Thyroid gland (tissue), 4 donors: ENCODE results near the gene NRXN2. TPM values are rescaled to one million over a fixed set of nuclear protein-coding genes. Genes with fewer than 3 reads are reported as not detected.
A peak's percentile ranks its signal among the peaks of the same experiment; 100 is the strongest.

Experiments
- DNase-seq, 2 donors: peaks; one replicate each; pipeline ENCODE4 v3.0.0-alpha.2; 2019
- H3K27ac ChIP-seq, 3 donors: fragments of 200-600 bp; sonication (generic); 1 replicate in 2 of 3; 2 replicates in 1 of 3; pipeline ENCODE4 v1.5.1; 2016 to 2019; ENCODE audit warnings: mild to moderate bottlenecking in 1 of 3, moderate library complexity in 1 of 3
- H3K27me3 ChIP-seq: fragments of 200-600 bp; sonication (generic); one replicate; pipeline ENCODE4 v1.5.1; 2019
- H3K36me3 ChIP-seq, 2 donors: fragments of 200-600 bp; sonication (generic); one replicate each; pipeline ENCODE4 v1.5.1; 2016 to 2019
- H3K4me1 ChIP-seq, 2 donors: fragments of 200-600 bp; sonication (generic); one replicate each; pipeline ENCODE4 v1.5.1; 2017 to 2019
- H3K4me3 ChIP-seq, 3 donors: fragments of 200-600 bp; sonication (generic); replicated peaks in 1 of 3; 1 replicate in 2 of 3; 2 replicates in 1 of 3; pipeline ENCODE4 v1.5.1; 2016; ENCODE audit warnings: mild to moderate bottlenecking in 1 of 3
- H3K9me3 ChIP-seq: fragments of 200-600 bp; sonication (generic); one replicate; pipeline ENCODE4 v1.5.1; 2017
- POLR2A ChIP-seq, 2 donors: fragments of 450-650 bp; IDR thresholded peaks; one replicate each; pipeline ENCODE4 v1.6.1; 2017; ENCODE audit warnings: antibody characterized with exemption in 2 of 2, mild to moderate bottlenecking in 2 of 2, moderate library complexity in 1 of 2
- WGBS, 2 donors: methylation state at CpG; one replicate each; pipeline ENCODE4 v1.1.5; 2017; 5-methylcytosine and 5-hydroxymethylcytosine counted together
- intact Hi-C: fragments of 100-400 bp; cut with DNase I; formaldehyde crosslinking; loops from one replicate; pipeline ENCODE4 v1.15.1; 2023
- total RNA-seq, 4 donors: library from RNA; depleted of rRNA; stranded (reverse); fragments of >200 nt; gene quantifications; one replicate each; pipeline ENCODE4 v1.2.3, GENCODE V29; 2016
- TF ChIP-seq, protein P1 (sequence below), 6 experiments: fragments of 200-600 bp in 3 of 6; fragments of 450-650 bp in 3 of 6; sonication (generic) in 3 of 6; IDR thresholded peaks; one replicate each; pipeline ENCODE4 v1.5.1; 2016 to 2019; ENCODE audit warnings: antibody characterized with exemption in 6 of 6, mild to moderate bottlenecking in 2 of 6, inconsistent platforms in 1 of 6, moderate library complexity in 1 of 6

Gene NRXN2
- total RNA-seq, 4 donors from 2014 or later, result 2.0 to 12.3 (median 4.8) TPM

GRCh38 chr11:64647019-64647779 is 75.8 kb downstream of the NRXN2 start:
- 86 to 88% methylated on average over 8 to 9 of the region's 9 CpGs for WGBS, 2 donors
- DNase-seq, result no peak
- peaks cover 0 to 16% of the 10 kb centered on the region in 2 donors for H3K4me1 ChIP-seq
- no peaks in the 10 kb centered on the region for H3K36me3 ChIP-seq
- no peak overlapping the region for H3K4me3 ChIP-seq
- peaks cover 4% of the 10 kb centered on the region for H3K27me3 ChIP-seq
- TF ChIP-seq, protein P1, sequence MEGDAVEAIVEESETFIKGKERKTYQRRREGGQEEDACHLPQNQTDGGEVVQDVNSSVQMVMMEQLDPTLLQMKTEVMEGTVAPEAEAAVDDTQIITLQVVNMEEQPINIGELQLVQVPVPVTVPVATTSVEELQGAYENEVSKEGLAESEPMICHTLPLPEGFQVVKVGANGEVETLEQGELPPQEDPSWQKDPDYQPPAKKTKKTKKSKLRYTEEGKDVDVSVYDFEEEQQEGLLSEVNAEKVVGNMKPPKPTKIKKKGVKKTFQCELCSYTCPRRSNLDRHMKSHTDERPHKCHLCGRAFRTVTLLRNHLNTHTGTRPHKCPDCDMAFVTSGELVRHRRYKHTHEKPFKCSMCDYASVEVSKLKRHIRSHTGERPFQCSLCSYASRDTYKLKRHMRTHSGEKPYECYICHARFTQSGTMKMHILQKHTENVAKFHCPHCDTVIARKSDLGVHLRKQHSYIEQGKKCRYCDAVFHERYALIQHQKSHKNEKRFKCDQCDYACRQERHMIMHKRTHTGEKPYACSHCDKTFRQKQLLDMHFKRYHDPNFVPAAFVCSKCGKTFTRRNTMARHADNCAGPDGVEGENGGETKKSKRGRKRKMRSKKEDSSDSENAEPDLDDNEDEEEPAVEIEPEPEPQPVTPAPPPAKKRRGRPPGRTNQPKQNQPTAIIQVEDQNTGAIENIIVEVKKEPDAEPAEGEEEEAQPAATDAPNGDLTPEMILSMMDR (IDR thresholded peaks at IDR 0.05), result no peak
- no peak for TF ChIP-seq POLR2A (IDR thresholded peaks at IDR 0.05)
- no peaks in the 10 kb centered on the region for H3K9me3 ChIP-seq
- H3K27ac ChIP-seq, result no peak overlapping the region
- intact Hi-C loops, result no loop called here

DNA sequence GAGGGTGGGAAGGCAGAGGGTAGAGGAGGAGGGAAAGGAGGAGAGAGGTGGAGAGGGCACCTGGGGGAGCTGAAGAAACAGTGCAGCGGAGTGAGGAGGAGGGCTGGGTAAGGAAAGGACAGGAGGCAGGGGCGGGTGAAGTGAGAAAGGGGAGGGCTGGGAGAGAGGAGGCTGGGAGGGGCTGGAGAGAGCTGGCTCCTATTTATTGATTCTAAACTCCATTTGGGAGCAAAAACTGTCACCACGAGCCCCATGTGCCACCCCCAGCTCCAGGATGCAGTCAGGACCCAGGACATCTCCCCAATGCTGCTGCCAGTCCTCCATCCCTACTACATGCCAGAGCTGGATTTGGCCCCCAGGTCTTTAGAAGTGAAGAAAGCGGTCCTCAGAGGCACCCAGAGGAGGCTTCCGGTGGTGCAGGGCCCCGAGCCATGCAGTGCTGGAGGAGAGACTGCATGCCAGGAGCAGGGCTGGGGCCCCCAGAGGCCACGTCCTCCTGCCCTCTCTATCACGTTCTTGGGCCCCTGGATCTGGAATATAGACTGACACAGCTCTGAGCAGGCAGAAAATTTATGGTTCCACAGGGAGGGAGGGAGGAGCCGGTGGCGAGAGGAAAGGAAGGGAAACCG is 78.2 kb downstream of the NRXN2 start:
- TF ChIP-seq POLR2A (IDR thresholded peaks at IDR 0.05), result no peak
- TF ChIP-seq, protein P1 (IDR thresholded peaks at IDR 0.05), result peak in 2 of 6 experiments; percentile 22 to 30
- intact Hi-C loops, result no loop called here
- no peaks in the 10 kb centered on the region for H3K36me3 ChIP-seq
- no peaks in the 10 kb centered on the region for H3K9me3 ChIP-seq
- H3K27me3 ChIP-seq, result peaks cover 4% of the 10 kb centered on the region
- H3K4me1 ChIP-seq, result peaks cover 0 to 16% of the 10 kb centered on the region in 2 donors
- DNase-seq, result peak; percentile 27 to 54
- H3K27ac ChIP-seq, result no peak overlapping the region
- H3K4me3 ChIP-seq, result no peak overlapping the region
- 42 to 49% methylated on average over 10 to 11 of the region's 11 CpGs for whole genome bisulfite sequencing, 2 donors

DNA sequence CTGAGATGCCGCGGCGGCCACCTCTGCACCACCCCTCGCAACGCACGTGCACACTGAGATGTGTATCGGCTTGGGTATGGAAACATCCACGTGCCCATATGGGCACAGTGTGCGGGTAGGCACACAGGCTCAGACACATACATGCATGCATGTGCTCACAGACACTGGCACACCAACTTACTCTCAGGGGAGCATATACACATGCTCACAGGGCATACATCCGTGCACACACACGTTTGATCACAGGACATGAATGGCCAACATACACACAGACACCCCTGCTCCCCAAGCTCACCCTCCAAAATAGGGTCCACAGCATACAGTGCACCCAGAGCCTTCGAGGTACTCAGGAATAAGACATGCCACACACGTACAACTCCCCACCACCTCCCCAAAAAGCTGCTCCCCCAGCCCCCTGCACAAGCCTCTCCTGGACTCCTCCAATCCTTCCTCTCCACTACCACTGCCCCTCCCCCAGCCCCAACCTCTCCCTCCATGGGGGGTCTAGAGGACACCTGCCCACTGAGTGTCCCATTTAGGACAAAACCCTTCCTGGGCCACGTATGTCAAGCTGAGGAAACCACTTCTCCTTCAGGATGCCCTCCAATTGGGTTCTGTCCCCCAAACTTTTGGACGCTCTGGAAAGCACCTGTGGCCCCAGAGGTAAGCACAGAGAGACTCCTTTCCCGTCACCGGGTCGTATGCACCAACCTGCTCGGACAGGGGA is 78.9 kb downstream of the NRXN2 start:
- H3K36me3 ChIP-seq, result no peaks in the 10 kb centered on the region
- H3K27ac ChIP-seq, result no peak overlapping the region
- TF ChIP-seq, protein P1 (IDR thresholded peaks at IDR 0.05), result no peak
- no peak for TF ChIP-seq POLR2A (IDR thresholded peaks at IDR 0.05)
- DNase-seq, result no peak
- peaks cover 4% of the 10 kb centered on the region for H3K27me3 ChIP-seq
- no peak overlapping the region for H3K4me3 ChIP-seq
- intact Hi-C loops, result no loop called here
- WGBS, 2 donors, result 13 to 17% methylated on average over 13 to 19 of the region's 19 CpGs
- no peaks in the 10 kb centered on the region for H3K9me3 ChIP-seq
- H3K4me1 ChIP-seq, result peaks cover 0 to 16% of the 10 kb centered on the region in 2 donors

- Histone ChIP-seq H3K36me3 (no peaks in the 10 kb centered on the region), H3K27ac (no peak overlapping the region), H3K9me3 (no peaks in the 10 kb centered on the region), H3K4me3 (peak overlapping the region in 1 of 3 donors; percentile 15), H3K4me1 (peaks cover 0 to 17% of the 10 kb centered on the region in 2 donors), H3K27me3 (peaks cover 4% of the 10 kb centered on the region)
- TF ChIP-seq POLR2A (IDR thresholded peaks at IDR 0.05), result no peak
- TF ChIP-seq, protein P1 (IDR thresholded peaks at IDR 0.05), result no peak
- WGBS, 2 donors, result 1 to 2% methylated on average over 39 to 47 of the region's 53 CpGs
- DNase-seq, result peak; percentile 58 to 70
- intact Hi-C loops, result no loop called here
Observed at GRCh38 chr11:64643256-64643881, 79.6 kb downstream of the NRXN2 start.
